Calu3 (cell line): ENCODE data around the gene ONECUT1. TPM values are rescaled to one million over a fixed set of nuclear protein-coding genes. Genes with fewer than 3 reads are reported as not detected.

ENCODE experiments used
- BruUV-seq: library from RNA; stranded (reverse); fragments of 400-500 nt; replicated peaks from 2 replicates; lab custom pipeline; 2021; lab: Mats Ljungman, UMichigan
- CTCF ChIA-PET: fragments of 300-600 bp; sonication (Branson Sonifier 250); formaldehyde crosslinking; loops from one replicate; lab custom pipeline; 2022; ENCODE audit warnings: antibody characterized with exemption; lab: Charles Lee
- DNase-seq: peaks from one replicate; pipeline ENCODE4 v3.0.0; 2022
- H3K27ac Mint-ChIP-seq: one replicate; pipeline ENCODE4 v1.8.0; 2022; ENCODE audit warnings: mixed read lengths; ENCODE audit not compliant: unreplicated experiment
- H3K27me3 Mint-ChIP-seq: one replicate; pipeline ENCODE4 v1.8.0; 2022; ENCODE audit warnings: mixed read lengths; ENCODE audit not compliant: unreplicated experiment
- H3K36me3 Mint-ChIP-seq: one replicate; pipeline ENCODE4 v1.8.0; 2022; ENCODE audit warnings: mild to moderate bottlenecking, moderate library complexity, mixed read lengths; ENCODE audit not compliant: insufficient read depth, unreplicated experiment
- H3K4me1 Mint-ChIP-seq: one replicate; pipeline ENCODE4 v1.8.0; 2022; ENCODE audit warnings: mild to moderate bottlenecking, low read depth, mixed read lengths; ENCODE audit not compliant: unreplicated experiment
- H3K4me3 Mint-ChIP-seq: one replicate; pipeline ENCODE4 v1.8.0; 2022; ENCODE audit warnings: mild to moderate bottlenecking, low read depth, moderate library complexity, mixed read lengths; ENCODE audit not compliant: unreplicated experiment
- H3K9me3 Mint-ChIP-seq: one replicate; pipeline ENCODE4 v1.8.0; 2022; ENCODE audit warnings: low read depth, mixed read lengths; ENCODE audit not compliant: unreplicated experiment
- intact Hi-C: fragments of 100-400 bp; cut with micrococcal nuclease; formaldehyde crosslinking; loops from one replicate; pipeline ENCODE4 v1.10.0; 2022; ENCODE audit not compliant: unreplicated experiment
- total RNA-seq: library from RNA; stranded (reverse); gene quantifications from 2 replicates; pipeline ENCODE4 v1.2.3, GENCODE V29; 2022
- TF ChIP-seq, protein P1 (sequence below): fragments of 200-600 bp; IDR thresholded peaks from one replicate; pipeline ENCODE4 v1.8.0; 2022; ENCODE audit warnings: antibody characterized with exemption; ENCODE audit not compliant: unreplicated experiment

The ONECUT1 gene
- total RNA-seq, 1 experiment from 2014 or later: 1.1 TPM

DNA sequence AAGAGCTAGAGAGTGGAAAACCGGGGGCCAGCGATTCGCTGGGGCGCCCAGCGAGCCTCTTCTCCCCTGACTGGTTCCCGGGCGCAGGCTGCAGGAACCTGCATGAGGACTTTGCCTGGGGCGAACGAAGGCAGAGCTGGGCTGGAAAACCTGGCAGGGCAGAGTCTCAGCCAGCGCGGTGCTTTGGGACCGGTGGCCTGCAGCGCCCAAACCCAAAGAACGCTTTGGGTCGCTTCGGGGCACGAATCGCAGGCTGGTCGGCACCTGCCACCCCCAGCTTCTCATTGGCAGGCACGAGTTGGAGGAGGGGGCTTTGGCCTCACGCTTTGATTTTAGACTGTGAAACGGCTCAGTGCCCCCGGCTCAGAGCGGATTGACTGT is 3.0 kb downstream of the ONECUT1 start:
- no TSS peak for BruUV-seq
- Mint-ChIP-seq H3K4me3 (no peak overlapping the region), H3K4me1 (no peaks in the 10 kb centered on the region), H3K27ac (no peak overlapping the region), H3K9me3 (no peaks in the 10 kb centered on the region), H3K36me3 (peaks cover 26% of the 10 kb centered on the region), H3K27me3 (peaks cover 52% of the 10 kb centered on the region)
- CTCF ChIA-PET: no interaction called here
- intact Hi-C loops: loop anchor here (10.0 kb wide), 2 partner anchors 588 to 668 kb away; no protein-coding TSS in a partner anchor
- no peak for DNase-seq
- TF ChIP-seq, protein P1, sequence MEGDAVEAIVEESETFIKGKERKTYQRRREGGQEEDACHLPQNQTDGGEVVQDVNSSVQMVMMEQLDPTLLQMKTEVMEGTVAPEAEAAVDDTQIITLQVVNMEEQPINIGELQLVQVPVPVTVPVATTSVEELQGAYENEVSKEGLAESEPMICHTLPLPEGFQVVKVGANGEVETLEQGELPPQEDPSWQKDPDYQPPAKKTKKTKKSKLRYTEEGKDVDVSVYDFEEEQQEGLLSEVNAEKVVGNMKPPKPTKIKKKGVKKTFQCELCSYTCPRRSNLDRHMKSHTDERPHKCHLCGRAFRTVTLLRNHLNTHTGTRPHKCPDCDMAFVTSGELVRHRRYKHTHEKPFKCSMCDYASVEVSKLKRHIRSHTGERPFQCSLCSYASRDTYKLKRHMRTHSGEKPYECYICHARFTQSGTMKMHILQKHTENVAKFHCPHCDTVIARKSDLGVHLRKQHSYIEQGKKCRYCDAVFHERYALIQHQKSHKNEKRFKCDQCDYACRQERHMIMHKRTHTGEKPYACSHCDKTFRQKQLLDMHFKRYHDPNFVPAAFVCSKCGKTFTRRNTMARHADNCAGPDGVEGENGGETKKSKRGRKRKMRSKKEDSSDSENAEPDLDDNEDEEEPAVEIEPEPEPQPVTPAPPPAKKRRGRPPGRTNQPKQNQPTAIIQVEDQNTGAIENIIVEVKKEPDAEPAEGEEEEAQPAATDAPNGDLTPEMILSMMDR: no peak

DNA sequence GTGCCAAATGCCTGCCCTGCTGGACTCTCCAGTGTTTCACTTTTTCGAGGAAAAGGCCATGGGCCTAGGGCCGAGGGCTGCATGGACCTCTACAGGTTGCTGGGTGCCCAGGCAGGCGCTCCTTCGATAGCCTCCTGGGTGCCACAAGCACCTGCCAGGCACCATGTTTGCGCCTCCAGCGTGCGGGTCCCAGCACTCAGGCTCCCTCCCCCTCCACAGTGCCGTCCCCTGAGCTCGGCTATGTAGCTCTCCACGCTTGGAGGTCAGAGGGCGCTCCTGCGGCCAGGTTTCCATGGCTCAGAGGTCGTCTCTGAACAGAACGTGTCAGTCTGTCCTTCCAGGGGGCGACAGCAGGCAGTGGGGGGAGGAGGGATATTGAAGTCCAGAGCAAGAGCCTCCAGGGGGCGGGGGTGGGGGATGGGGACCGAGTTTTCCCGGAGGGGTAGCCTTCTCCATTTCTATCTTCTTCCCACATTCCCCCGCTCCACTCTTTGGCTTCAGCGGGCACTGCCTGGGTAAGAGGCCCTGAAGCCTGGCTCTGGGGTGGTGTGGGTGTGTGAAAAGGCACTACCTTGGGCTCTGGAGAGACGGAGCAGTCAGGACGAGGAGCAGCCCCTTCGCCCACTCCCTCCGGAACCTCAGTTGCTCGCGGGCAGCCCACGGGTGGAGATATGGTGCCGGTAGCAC is 3.6 kb downstream of the ONECUT1 start:
- DNase-seq: no peak
- no peak overlapping the region for H3K27ac Mint-ChIP-seq
- TF ChIP-seq, protein P1: no peak
- intact Hi-C loops: loop anchor here (10.0 kb wide), 2 partner anchors 588 to 668 kb away; no protein-coding TSS in a partner anchor
- no peak overlapping the region for H3K4me3 Mint-ChIP-seq
- no peaks in the 10 kb centered on the region for H3K9me3 Mint-ChIP-seq
- CTCF ChIA-PET: no interaction called here
- peaks cover 52% of the 10 kb centered on the region for H3K27me3 Mint-ChIP-seq
- H3K4me1 Mint-ChIP-seq: no peaks in the 10 kb centered on the region
- BruUV-seq: no TSS peak
- peaks cover 26% of the 10 kb centered on the region for H3K36me3 Mint-ChIP-seq

DNA sequence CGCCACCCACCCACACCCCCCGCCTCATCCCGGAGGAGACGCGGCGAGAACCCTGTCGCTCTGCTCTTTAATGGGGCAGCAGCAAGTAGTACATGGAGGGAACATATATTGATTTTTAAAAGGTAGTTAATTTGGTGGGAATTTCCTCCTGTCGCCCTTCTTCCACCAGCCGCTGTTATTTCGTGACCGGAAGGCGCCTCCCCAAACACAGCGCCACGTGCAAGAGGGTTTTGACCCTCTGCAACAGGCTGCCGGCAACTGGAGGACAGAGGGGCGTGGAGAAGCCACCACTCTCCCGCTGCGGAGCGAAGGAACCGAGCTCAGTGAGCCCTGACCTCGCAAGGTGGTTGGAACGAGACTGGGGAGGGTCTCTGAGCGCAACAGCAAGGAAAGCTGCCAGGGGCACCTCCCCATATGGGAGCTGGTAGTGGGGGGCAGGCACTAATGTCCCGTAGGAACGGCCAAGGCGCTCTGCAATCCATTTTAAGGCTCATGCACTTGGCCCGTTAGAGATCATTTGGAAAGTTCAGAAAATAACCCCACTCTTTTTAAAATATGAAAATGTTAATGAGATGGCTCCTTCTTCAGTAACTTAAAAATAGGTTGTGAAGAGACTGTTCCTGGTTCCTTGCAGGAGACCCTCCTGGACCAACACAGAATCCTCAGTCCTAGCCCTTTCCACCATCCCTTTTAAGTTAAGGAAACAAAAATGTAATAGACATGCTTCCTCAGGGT is 4.3 kb downstream of the ONECUT1 start:
- H3K27ac Mint-ChIP-seq: no peak overlapping the region

More for the DNA sequence above, 4.3 kb downstream of the ONECUT1 start:
- peak overlapping the region; percentile 64 for H3K4me3 Mint-ChIP-seq
- no peaks in the 10 kb centered on the region for H3K9me3 Mint-ChIP-seq
- H3K4me1 Mint-ChIP-seq: peaks cover 2% of the 10 kb centered on the region
- intact Hi-C loops: loop anchor here (10.0 kb wide), 2 partner anchors 589 to 669 kb away; no protein-coding TSS in a partner anchor
- DNase-seq: no peak
- CTCF ChIA-PET: no interaction called here
- BruUV-seq: no TSS peak
- H3K36me3 Mint-ChIP-seq: peaks cover 26% of the 10 kb centered on the region
- peaks cover 52% of the 10 kb centered on the region for H3K27me3 Mint-ChIP-seq
- TF ChIP-seq, protein P1: no peak
